GM13977 (cell line): Measurements from ENCODE around the gene OR10AD1.

ENCODE experiments used
- DNase-seq: peaks from one replicate; pipeline ENCODE4 v3.0.0; 2012; ENCODE audit warnings: low spot score
- CTCF ChIP-seq: IDR thresholded peaks from 2 replicates; pipeline ENCODE4 v1.5.1; 2012; ENCODE audit warnings: mild to moderate bottlenecking, control low read depth; ENCODE audit not compliant: insufficient read depth; ENCODE audit errors: extremely low read depth, missing control alignments
- in situ Hi-C: fragments of 300-500 bp; cut with MboI; formaldehyde crosslinking; loops from one replicate; pipeline ENCODE4 v1.12.0; 2022; ENCODE audit warnings: low sequenced_read_pairs, low pct_unique_long_range_greater_than_20kb, mixed read lengths, inconsistent platforms; ENCODE audit not compliant: unreplicated experiment

Gene OR10AD1

GRCh38 chr12:48164451-48164850 lies 38.6 kb downstream of the OR10AD1 start:
- DNase-seq, result no peak
- in situ Hi-C loops, result loop anchor here (25.0 kb wide), 1 partner anchor 427 kb away; the partner anchor contains the start of gene ENDOU

GRCh38 chr12:48163150-48163747 lies 39.8 kb downstream of the OR10AD1 start:
- no peak for DNase-seq
- TF ChIP-seq CTCF, result no peak
- in situ Hi-C loops, result loop anchor here (25.0 kb wide), 1 partner anchor 426 kb away; the partner anchor contains the start of gene ENDOU

More at GRCh38 chr12:48164451-48164850, 38.6 kb downstream of the OR10AD1 start:
- TF ChIP-seq CTCF, result no peak

- no peak for DNase-seq
- in situ Hi-C loops, result loop anchor here (25.0 kb wide), 1 partner anchor 424 kb away; the partner anchor contains the start of gene ENDOU
- no peak for TF ChIP-seq CTCF
These were observed 42.3 kb downstream of the OR10AD1 start for GRCh38 chr12:48160807-48161206.

- no peak for TF ChIP-seq CTCF
- in situ Hi-C loops, result loop anchor here (25.0 kb wide), 1 partner anchor 423 kb away; the partner anchor contains the start of gene ENDOU
These were observed 43.0 kb downstream of the OR10AD1 start for GRCh38 chr12:48160046-48160445.

GRCh38 chr12:48157889-48158370 lies 45.2 kb downstream of the OR10AD1 start:
- in situ Hi-C loops, result loop anchor here (25.0 kb wide), 1 partner anchor 421 kb away; the partner anchor contains the start of gene ENDOU
- no peak for DNase-seq
- TF ChIP-seq CTCF, result no peak

More at GRCh38 chr12:48160046-48160445, 43.0 kb downstream of the OR10AD1 start:
- DNase-seq, result no peak

GRCh38 chr12:48157018-48157888 lies 45.8 kb downstream of the OR10AD1 start, which contains the start of gene ASB8:
Gene ASB8, minus strand, starts transcription at chr12:48157515. Its CDS starts 4,019 bp downstream, at chr12:48153496.
- peak; percentile 95 for DNase-seq
- in situ Hi-C loops, result loop anchor here (25.0 kb wide), 1 partner anchor 420 kb away; the partner anchor contains the start of gene ENDOU
- no peak for TF ChIP-seq CTCF
